ENCODE measurements around the gene CAMK1D.

GRCh38 chr10:12589291-12589690 lies 239.9 kb downstream of the CAMK1D start:
- TF ChIP-seq CTCF (conservative IDR thresholded peaks at IDR 0.05; ENCODE audit: low read depth, low read length) (no peak), MXI1 (IDR thresholded peaks at IDR 0.05; ENCODE audit: borderline replicate concordance, low read depth, low read length) (no peak), CEBPB (IDR thresholded peaks at IDR 0.05; ENCODE audit: low read depth, low read length) (no peak), POLR2A (IDR thresholded peaks at IDR 0.05; ENCODE audit: low read depth, low read length) (no peak), MAZ (IDR thresholded peaks at IDR 0.05; ENCODE audit: borderline replicate concordance, low read depth, low read length) (no peak)

Measured in IMR-90 (cell line).